Neural cell (in vitro differentiated cells): ENCODE measurements around the gene PTPRD. TPM values are rescaled to one million over a fixed set of nuclear protein-coding genes. Genes with fewer than 3 reads are reported as not detected.

Source experiments
- H2AFZ ChIP-seq: fragments of 200-600, 300-800 bp; sonication (generic), shearing (Covaris generic); 2 replicates; pipeline ENCODE4 v1.6.0; 2014; ENCODE audit warnings: low read depth, mild to moderate bottlenecking, antibody characterized with exemption, low read length, moderate library complexity
- H3F3A ChIP-seq: fragments of 200-600 bp; shearing (Covaris generic); 2 replicates; pipeline ENCODE4 v1.6.1; 2016; ENCODE audit warnings: mild to moderate bottlenecking, moderate library complexity, mixed read lengths, antibody characterized with exemption, low read length; ENCODE audit not compliant: insufficient read depth, poor library complexity, severe bottlenecking
- H3K27ac ChIP-seq: fragments of 200-600, 300-800 bp; sonication (generic), shearing (Covaris generic); 2 replicates; pipeline ENCODE4 v1.5.1; 2014; ENCODE audit warnings: mild to moderate bottlenecking, low read length, moderate library complexity
- H3K27me3 ChIP-seq: fragments of 300-800, 200-600 bp; sonication (generic), shearing (Covaris generic); 2 replicates; pipeline ENCODE4 v1.6.0; 2014; ENCODE audit warnings: mild to moderate bottlenecking, low read depth, low read length, moderate library complexity; ENCODE audit not compliant: insufficient read depth
- H3K36me3 ChIP-seq: fragments of 300-800, 200-600 bp; sonication (generic), shearing (Covaris generic); 2 replicates; pipeline ENCODE4 v1.5.1; 2014; ENCODE audit warnings: mild to moderate bottlenecking, antibody characterized with exemption, low read length, moderate library complexity; ENCODE audit not compliant: insufficient read depth
- H3K4me2 ChIP-seq: fragments of 300-800, 200-600 bp; sonication (generic), shearing (Covaris generic); 2 replicates; pipeline ENCODE4 v1.6.0; 2014; ENCODE audit warnings: mild to moderate bottlenecking, low read length
- H3K4me3 ChIP-seq: fragments of 300-800, 200-600 bp; sonication (generic), shearing (Covaris generic); 2 replicates; pipeline ENCODE4 v1.5.1; 2014; ENCODE audit warnings: mild to moderate bottlenecking, low read length, moderate library complexity
- H3K79me2 ChIP-seq: fragments of 200-600 bp; shearing (Covaris generic); replicated peaks from 2 replicates; pipeline ENCODE4 v1.6.0; 2014; ENCODE audit warnings: mild to moderate bottlenecking, low read length, moderate library complexity; ENCODE audit not compliant: insufficient read depth
- H3K9ac ChIP-seq: fragments of 300-800, 200-600 bp; sonication (generic), shearing (Covaris generic); 2 replicates; pipeline ENCODE4 v1.6.1; 2016; ENCODE audit warnings: mild to moderate bottlenecking, low read length, mixed read lengths
- H3K9me2 ChIP-seq: fragments of 200-600 bp; shearing (Covaris generic); 2 replicates; pipeline ENCODE4 v1.6.1; 2016; ENCODE audit warnings: mild to moderate bottlenecking, low read length, mixed read lengths; ENCODE audit not compliant: insufficient read depth
- H3K9me3 ChIP-seq: fragments of 200-600, 300-800 bp; sonication (generic), shearing (Covaris generic); 2 replicates; pipeline ENCODE4 v1.6.1; 2016; ENCODE audit warnings: mild to moderate bottlenecking, mixed run types, low read length, moderate library complexity, mixed read lengths
- H4K20me1 ChIP-seq: fragments of 200-600 bp; shearing (Covaris generic); 2 replicates; pipeline ENCODE4 v1.6.1; 2016; ENCODE audit warnings: mild to moderate bottlenecking, mixed run types; ENCODE audit not compliant: insufficient read depth
- EP300 ChIP-seq: fragments of 450-650 bp; conservative IDR thresholded peaks from 2 replicates; pipeline ENCODE4 v1.6.1; 2014; ENCODE audit warnings: antibody characterized with exemption, mild to moderate bottlenecking, moderate library complexity; ENCODE audit not compliant: poor library complexity, severe bottlenecking
- EZH2 ChIP-seq: fragments of 200-600, 300-800 bp; shearing (Covaris generic), sonication (generic); IDR thresholded peaks from 2 replicates; pipeline ENCODE4 v1.6.1; 2014; ENCODE audit warnings: antibody characterized with exemption, low read length, borderline replicate concordance, mild to moderate bottlenecking; ENCODE audit not compliant: insufficient read depth, poor library complexity, severe bottlenecking
- MXI1 ChIP-seq: fragments of 450-650 bp; conservative IDR thresholded peaks from 2 replicates; pipeline ENCODE4 v1.6.1; 2014; ENCODE audit warnings: antibody characterized with exemption, mild to moderate bottlenecking; ENCODE audit not compliant: poor library complexity, severe bottlenecking
- POLR2AphosphoS5 ChIP-seq: IDR thresholded peaks from 2 replicates; pipeline ENCODE4 v1.6.1; 2012
- RAD21 ChIP-seq: fragments of 450-650 bp; conservative IDR thresholded peaks from 2 replicates; pipeline ENCODE4 v1.6.1; 2014; ENCODE audit warnings: antibody characterized with exemption, mild to moderate bottlenecking, moderate library complexity
- SMC3 ChIP-seq: fragments of 450-650 bp; conservative IDR thresholded peaks from 2 replicates; pipeline ENCODE4 v1.6.1; 2014; ENCODE audit warnings: antibody characterized with exemption, mild to moderate bottlenecking, moderate library complexity; ENCODE audit not compliant: poor library complexity
- TAF1 ChIP-seq: IDR thresholded peaks from 2 replicates; pipeline ENCODE4 v1.6.1; 2012; ENCODE audit warnings: low read depth
- polyA plus RNA-seq: library from polyadenylated mRNA; depleted of rRNA; stranded (reverse); fragments of >200 nt; gene quantifications from 2 replicates; pipeline ENCODE4 v1.2.3, GENCODE V29; 2014
- TF ChIP-seq, protein P1 (sequence below): IDR thresholded peaks from 2 replicates; pipeline ENCODE4 v1.6.1; 2012; ENCODE audit warnings: borderline replicate concordance
- TF ChIP-seq, protein P2 (sequence below): fragments of 450-650 bp; IDR thresholded peaks from 2 replicates; pipeline ENCODE4 v1.5.1; 2014; ENCODE audit warnings: antibody characterized with exemption, mild to moderate bottlenecking, moderate library complexity; ENCODE audit not compliant: poor library complexity, severe bottlenecking

The PTPRD gene
- polyA plus RNA-seq, 1 donor from 2014 or later: 143 TPM

- no peak for TF ChIP-seq EZH2
Measured at GRCh38 chr9:9961487-9961886, 651.3 kb downstream of the PTPRD start (continued).

DNA sequence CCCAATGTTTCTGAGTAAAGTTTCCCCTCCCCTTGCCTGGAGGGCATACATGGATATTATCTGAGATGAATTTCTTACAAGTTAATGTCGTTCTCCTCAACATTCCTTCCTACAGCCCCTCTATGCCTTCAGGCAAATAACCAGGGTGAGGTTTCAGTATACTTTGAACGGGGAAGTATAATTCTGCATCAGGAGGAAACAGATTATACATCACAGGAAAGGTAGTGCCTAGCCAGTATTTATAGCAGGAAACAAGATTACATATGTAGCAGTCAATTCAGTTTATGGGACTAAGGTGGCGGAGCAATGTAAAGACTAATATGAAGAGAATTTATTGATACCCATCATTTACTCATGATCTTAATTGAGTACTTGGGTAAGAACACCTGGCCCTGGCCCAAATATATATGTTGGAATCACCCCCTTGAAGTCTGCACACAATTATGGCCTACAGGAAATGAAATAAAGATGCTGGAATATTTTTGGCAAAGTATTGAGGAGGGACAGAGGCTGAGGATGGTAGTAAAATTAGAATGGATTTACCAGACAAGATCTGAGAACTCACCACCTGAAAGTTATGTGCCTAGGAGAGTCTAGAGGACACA, 661.1 kb downstream of the PTPRD start:
- Histone ChIP-seq H3K9me3 (no peaks in the 10 kb centered on the region), H3K9ac (no peak overlapping the region), H3K4me3 (no peak overlapping the region), H3K27ac (no peak overlapping the region), H3K79me2 (no peaks in the 10 kb centered on the region), H4K20me1 (no peaks in the 10 kb centered on the region), H3K36me3 (no peaks in the 10 kb centered on the region), H3K4me2 (no peak overlapping the region), H3K9me2 (no peaks in the 10 kb centered on the region), H2AFZ (no peak overlapping the region), H3F3A (no peaks in the 10 kb centered on the region), H3K27me3 (no peaks in the 10 kb centered on the region)
- TF ChIP-seq SMC3: no peak
- TF ChIP-seq TAF1: no peak
- TF ChIP-seq, protein P1, sequence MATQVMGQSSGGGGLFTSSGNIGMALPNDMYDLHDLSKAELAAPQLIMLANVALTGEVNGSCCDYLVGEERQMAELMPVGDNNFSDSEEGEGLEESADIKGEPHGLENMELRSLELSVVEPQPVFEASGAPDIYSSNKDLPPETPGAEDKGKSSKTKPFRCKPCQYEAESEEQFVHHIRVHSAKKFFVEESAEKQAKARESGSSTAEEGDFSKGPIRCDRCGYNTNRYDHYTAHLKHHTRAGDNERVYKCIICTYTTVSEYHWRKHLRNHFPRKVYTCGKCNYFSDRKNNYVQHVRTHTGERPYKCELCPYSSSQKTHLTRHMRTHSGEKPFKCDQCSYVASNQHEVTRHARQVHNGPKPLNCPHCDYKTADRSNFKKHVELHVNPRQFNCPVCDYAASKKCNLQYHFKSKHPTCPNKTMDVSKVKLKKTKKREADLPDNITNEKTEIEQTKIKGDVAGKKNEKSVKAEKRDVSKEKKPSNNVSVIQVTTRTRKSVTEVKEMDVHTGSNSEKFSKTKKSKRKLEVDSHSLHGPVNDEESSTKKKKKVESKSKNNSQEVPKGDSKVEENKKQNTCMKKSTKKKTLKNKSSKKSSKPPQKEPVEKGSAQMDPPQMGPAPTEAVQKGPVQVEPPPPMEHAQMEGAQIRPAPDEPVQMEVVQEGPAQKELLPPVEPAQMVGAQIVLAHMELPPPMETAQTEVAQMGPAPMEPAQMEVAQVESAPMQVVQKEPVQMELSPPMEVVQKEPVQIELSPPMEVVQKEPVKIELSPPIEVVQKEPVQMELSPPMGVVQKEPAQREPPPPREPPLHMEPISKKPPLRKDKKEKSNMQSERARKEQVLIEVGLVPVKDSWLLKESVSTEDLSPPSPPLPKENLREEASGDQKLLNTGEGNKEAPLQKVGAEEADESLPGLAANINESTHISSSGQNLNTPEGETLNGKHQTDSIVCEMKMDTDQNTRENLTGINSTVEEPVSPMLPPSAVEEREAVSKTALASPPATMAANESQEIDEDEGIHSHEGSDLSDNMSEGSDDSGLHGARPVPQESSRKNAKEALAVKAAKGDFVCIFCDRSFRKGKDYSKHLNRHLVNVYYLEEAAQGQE: no peak
- no peak for TF ChIP-seq EP300

DNA sequence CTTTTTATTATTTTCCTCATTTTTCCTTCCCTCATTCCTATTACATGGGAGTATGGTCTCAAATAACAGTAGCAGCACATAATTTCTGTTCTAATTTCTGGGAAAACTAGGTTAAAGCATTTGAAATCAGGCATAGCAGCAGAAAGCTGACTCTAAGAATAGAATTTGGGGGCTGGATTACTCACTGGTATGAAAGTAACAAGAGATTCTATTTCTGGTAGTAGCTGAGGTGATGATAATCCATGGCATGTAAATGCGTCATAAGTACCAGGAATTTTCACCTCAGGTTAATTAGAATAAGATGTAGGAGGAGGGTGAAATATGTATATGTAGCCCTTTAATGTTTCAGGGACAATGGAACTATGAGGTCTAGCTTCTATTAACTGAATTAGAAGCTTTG, 662.0 kb downstream of the PTPRD start:
- no peaks in the 10 kb centered on the region for H3F3A ChIP-seq
- TF ChIP-seq RAD21 (no peak), POLR2AphosphoS5 (no peak), TAF1 (no peak), MXI1 (no peak), EP300 (no peak), SMC3 (no peak), EZH2 (no peak)
- TF ChIP-seq, protein P1: no peak
- TF ChIP-seq, protein P2, sequence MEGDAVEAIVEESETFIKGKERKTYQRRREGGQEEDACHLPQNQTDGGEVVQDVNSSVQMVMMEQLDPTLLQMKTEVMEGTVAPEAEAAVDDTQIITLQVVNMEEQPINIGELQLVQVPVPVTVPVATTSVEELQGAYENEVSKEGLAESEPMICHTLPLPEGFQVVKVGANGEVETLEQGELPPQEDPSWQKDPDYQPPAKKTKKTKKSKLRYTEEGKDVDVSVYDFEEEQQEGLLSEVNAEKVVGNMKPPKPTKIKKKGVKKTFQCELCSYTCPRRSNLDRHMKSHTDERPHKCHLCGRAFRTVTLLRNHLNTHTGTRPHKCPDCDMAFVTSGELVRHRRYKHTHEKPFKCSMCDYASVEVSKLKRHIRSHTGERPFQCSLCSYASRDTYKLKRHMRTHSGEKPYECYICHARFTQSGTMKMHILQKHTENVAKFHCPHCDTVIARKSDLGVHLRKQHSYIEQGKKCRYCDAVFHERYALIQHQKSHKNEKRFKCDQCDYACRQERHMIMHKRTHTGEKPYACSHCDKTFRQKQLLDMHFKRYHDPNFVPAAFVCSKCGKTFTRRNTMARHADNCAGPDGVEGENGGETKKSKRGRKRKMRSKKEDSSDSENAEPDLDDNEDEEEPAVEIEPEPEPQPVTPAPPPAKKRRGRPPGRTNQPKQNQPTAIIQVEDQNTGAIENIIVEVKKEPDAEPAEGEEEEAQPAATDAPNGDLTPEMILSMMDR: no peak
- no peak overlapping the region for H2AFZ ChIP-seq
- no peak overlapping the region for H3K4me2 ChIP-seq
- no peak overlapping the region for H3K27ac ChIP-seq
- H3K4me3 ChIP-seq: no peak overlapping the region
- no peaks in the 10 kb centered on the region for H4K20me1 ChIP-seq
- H3K9me3 ChIP-seq: no peaks in the 10 kb centered on the region
- no peak overlapping the region for H3K9ac ChIP-seq
- no peaks in the 10 kb centered on the region for H3K36me3 ChIP-seq
- no peaks in the 10 kb centered on the region for H3K79me2 ChIP-seq
- no peaks in the 10 kb centered on the region for H3K9me2 ChIP-seq
- H3K27me3 ChIP-seq: no peaks in the 10 kb centered on the region
